K562 treated with DMSO at 1 percent for 12 hours (cell line): ENCODE measurements around the gene CRLF2. TPM values are rescaled to one million over a fixed set of nuclear protein-coding genes. Genes with fewer than 3 reads are reported as not detected.

Source experiments
- total RNA-seq: library from RNA; unstranded; fragments of 300-600 nt; gene quantifications from 2 replicates; pipeline ENCODE4 v1.2.3, GENCODE V29; 2022; ENCODE audit not compliant: insufficient read depth

The CRLF2 gene, protein sequence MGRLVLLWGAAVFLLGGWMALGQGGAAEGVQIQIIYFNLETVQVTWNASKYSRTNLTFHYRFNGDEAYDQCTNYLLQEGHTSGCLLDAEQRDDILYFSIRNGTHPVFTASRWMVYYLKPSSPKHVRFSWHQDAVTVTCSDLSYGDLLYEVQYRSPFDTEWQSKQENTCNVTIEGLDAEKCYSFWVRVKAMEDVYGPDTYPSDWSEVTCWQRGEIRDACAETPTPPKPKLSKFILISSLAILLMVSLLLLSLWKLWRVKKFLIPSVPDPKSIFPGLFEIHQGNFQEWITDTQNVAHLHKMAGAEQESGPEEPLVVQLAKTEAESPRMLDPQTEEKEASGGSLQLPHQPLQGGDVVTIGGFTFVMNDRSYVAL
- total RNA-seq: not detected in 2 replicates

DNA sequence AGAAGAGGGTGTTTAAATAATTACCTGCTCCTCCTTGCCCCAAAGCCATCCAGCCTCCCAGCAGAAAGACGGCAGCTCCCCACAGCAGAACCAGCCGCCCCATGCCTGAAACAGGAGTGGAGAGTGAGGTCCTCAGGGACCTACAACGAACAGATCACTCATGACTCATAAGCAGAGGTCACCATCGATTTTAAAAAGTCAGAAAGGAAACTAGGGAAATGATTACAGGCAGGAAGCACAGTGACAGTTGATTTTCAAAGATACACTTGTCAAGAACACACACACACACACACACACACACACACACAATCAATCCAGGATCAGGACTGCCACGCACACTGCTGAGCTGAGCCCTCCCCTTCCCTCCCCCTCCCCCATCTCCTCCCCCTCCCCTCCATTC lies at the start of gene CRLF2:
CRLF2 (minus strand) TSS at position 118 of the 400 bp plus-strand sequence; CDS start at position 103, 15 bp downstream.

Other genes with a start within 250 kb of the CRLF2 start
- 1.00 TPM in 1 of 2 replicates, not detected in the other for gene CSF2RA, start 56.2 kb upstream of the CRLF2 start, total RNA-seq
- not detected in 2 replicates for gene IL3RA, start 124.1 kb upstream of the CRLF2 start, total RNA-seq
- 777 and 896 TPM in 2 replicates for gene SLC25A6, start 179.5 kb upstream of the CRLF2 start, total RNA-seq
- gene ASMTL, start 240.3 kb upstream of the CRLF2 start, total RNA-seq: 21.1 and 23.0 TPM in 2 replicates